ENCODE results near the gene SCNN1A.

DNA sequence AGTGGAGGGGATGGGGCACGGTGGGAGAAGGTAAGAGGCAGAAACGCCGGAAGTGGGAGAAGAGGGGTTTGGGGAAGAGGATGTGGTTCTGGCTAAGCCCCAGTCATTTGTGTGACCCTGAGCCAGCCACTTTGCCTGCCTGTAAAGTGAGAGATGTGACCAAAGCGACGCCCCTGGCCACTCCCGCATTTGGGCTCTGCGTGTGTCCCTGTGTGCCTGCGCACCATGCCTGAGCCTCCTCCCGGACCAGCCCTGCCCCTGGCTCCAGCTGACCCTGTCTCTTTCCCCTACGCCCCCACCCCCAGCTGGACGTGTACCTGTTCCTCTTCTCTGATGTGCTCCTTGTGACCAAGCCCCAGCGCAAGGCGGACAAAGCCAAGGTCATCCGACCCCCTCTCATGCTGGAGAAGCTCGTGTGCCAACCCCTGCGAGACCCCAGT, 56.9 kb downstream of the SCNN1A start:
- TF ChIP-seq, protein P1, sequence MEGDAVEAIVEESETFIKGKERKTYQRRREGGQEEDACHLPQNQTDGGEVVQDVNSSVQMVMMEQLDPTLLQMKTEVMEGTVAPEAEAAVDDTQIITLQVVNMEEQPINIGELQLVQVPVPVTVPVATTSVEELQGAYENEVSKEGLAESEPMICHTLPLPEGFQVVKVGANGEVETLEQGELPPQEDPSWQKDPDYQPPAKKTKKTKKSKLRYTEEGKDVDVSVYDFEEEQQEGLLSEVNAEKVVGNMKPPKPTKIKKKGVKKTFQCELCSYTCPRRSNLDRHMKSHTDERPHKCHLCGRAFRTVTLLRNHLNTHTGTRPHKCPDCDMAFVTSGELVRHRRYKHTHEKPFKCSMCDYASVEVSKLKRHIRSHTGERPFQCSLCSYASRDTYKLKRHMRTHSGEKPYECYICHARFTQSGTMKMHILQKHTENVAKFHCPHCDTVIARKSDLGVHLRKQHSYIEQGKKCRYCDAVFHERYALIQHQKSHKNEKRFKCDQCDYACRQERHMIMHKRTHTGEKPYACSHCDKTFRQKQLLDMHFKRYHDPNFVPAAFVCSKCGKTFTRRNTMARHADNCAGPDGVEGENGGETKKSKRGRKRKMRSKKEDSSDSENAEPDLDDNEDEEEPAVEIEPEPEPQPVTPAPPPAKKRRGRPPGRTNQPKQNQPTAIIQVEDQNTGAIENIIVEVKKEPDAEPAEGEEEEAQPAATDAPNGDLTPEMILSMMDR (IDR thresholded peaks at IDR 0.05; ENCODE audit: low read length) = no peak
- no peak for TF ChIP-seq EZH2 (optimal IDR thresholded peaks at IDR 0.05; ENCODE audit: low read depth, low read length)

Data from MM.1S (cell line).